ACHN (cell line): ENCODE measurements around the gene ZEB2.

Source experiments
- DNase-seq: peaks from one replicate; pipeline ENCODE4 v3.0.0-alpha.2; 2015
- in situ Hi-C: cut with HindIII; loops from 2 replicates; pipeline ENCODE4 v1.10.0; 2017; ENCODE audit warnings: low sequenced_read_pairs, low pct_ligation_motif_present, low pct_unique_long_range_greater_than_20kb

ZEB2 gene

DNA sequence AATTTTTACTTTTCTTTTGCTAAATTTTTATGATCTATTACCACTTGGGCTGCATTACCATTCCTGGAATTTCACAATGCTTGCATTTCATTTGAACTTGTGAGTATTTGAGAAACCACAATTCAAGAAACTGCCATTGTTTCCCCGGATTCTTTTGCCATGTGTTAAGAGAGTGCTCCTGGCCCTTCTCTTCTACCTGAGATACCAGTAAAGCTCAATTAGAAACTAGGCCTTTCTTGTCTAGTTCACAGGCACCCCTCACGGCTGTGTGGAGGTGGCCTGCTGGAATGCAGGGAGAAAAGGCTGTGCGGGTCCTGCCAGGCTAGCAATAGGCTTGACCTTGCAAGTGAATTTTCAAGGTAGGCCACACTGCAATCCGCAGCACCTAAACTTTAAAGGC lies 40.8 kb downstream of the ZEB2 start:
- in situ Hi-C loops: no loop called here
- DNase-seq: no peak

DNA sequence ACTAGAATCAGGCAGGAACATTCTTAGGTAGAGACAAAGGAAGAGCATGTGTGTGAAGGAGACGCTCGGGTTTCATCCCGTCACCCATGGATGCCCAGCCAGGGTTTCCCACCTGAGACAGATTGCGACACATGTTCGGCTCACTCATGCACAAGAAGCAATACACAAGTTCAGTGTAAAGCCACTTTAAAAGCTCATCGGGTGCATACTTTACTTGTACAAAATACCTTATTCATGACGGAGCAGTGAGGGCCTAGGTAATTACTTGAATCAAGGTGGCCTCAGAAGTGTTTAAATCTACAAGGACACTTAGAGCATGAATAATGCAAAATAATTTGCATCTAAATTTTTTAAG lies 42.0 kb downstream of the ZEB2 start:
- in situ Hi-C loops: no loop called here
- no peak for DNase-seq

DNA sequence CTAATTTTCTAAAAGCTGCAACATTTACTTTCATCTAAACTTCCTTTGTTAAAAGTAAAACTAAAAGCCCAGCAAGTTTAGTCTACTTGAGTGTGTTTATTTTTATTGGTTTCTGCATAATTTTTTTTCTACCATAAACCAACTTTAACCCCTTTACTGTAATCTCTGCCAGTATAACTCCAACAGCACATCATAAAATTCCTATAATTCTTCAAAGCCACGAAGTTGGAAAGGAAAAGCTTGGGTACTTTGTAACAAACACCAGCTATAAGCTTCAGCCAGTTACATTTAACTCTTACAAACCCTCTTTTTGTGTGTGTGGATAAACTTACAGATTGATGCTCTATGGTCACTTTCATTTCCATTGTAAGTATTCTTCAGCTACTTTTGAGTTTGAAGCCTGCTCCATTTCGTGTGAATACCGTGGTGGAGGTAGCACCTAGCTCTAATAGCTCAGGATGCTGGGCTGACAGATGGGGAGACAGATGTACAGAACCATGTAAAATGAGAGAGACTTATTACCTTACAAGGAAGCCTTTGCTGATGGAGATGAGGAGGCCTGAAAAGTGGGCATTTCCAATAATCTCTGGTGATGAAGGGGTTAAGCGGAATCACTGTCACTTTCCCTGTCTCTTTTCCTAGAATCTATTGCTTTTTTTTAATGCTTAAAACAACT lies 42.5 kb downstream of the ZEB2 start:
- DNase-seq: no peak
- in situ Hi-C loops: no loop called here

DNA sequence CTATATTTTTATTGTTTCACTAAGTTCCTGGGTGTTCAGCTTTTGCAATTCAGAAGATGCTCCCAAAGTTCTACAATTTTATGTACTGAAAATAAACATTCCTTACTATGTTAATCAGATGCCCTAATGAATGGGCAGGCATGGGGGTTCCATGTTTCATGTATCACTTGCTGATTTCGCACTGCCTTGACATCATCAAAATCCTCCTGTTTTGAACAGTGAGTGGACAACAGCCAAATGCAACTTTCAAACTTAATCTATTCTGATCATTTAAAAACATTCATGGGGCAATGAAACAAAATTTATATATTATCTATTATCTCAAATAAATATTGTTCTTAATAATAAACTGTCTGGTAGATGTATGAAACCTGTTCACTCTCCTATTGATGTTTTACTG lies 43.2 kb downstream of the ZEB2 start:
- DNase-seq: no peak
- in situ Hi-C loops: no loop called here

DNA sequence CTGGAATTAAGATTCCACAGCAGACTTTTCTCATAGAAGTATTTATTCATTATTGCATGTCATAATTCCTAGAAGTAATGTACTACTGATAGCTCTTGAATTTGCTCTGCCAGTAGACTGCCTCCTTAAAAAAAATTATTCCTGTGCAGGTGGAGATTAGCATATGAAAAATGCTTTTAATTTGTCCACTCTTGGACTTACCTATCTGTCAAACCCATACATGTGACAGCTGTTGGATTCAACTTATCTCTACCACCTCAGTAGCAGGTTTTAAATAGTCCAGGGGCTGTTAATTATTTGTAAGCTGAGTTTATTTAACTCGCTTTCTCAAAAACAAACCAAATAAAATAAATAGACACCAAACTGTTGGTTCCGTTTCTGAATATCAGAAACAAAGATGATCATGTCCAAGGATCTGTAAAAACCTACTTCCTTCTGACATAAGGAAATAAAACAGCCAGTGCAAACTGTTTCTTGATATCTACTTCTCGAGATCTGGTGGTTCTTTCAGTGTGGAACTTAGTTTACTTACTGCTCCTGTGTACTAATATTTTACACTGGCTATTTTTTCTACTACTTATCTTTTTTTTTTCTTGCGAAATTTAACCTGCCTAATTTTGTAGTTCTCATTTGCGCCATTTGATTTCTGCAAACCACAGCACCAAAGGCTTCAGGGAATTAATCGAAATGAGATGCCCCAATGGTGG lies 44.2 kb downstream of the ZEB2 start:
- in situ Hi-C loops: no loop called here
- no peak for DNase-seq

DNA sequence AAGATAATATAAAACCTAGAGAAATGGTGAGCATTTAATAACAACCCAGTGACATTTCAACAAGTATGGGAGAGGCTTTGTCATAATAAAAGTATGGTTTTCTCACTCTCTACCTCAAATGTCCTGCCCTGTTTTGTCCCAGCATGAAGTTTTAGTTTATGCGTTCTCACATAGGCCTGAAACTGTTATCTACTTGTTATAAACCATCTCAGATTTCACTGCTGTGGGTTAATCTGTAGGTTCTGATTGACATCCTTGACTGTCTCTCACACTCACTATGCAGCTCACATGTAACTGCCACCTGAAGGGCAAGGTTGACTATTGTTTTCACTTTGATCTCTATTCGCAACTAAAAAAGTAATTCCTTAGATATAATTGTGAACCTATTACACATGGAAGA lies 44.9 kb downstream of the ZEB2 start:
- in situ Hi-C loops: no loop called here
- no peak for DNase-seq

DNA sequence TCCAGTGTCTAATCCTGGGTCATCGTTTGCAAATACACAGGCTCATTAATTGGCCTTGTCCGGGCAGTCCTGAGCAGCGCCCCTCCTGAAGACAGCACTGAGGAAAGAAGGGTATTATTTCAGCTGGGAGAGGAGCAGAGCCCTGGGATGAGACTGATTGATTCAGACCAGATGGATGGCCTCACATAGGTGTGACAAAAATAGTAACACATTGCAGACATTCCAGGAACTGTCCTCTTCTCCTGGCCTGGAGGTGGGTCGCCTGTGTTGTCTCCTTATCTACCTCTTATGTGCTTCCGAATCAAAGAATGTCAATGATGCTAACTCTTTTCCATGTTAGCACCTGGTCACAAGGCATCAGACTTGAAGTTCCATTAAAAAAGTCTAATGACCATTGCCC lies 45.9 kb downstream of the ZEB2 start:
- DNase-seq: no peak
- in situ Hi-C loops: no loop called here

DNA sequence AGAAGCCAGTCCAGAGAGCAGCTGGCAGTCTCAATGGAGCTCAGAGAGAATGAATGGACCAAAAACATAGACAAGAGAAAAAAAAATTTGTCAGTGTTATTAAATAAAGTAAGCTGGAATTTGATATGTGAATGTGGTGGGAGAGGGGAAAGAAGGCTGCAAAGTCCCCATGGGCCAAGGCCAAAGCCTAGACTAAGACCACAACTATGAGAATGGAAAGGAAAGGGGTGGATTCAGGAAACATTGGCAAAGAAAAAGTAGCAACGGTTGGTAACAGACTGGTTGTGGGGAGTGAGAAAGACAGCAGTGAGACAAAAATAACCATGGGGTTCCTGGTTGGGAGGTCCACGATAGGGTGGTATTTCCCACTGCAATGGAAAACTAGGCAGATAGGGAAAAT lies 47.0 kb downstream of the ZEB2 start:
- in situ Hi-C loops: no loop called here
- DNase-seq: no peak

DNA sequence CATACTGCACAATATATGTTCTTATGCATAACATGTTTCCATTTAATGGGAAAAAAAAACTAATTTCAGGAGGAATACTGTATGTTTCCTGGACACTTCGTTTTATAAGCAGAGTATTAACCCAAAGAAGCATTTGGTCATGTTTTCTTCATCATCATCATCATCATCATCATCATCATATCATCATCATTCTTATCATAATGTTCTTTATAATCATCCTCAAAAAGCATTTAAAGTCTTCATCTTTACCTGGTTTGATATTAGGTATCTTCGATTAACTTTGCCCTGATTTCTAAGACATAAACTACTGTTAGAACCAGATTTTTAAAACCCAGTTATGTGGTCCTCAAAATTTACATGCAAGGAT lies 47.9 kb downstream of the ZEB2 start:
- in situ Hi-C loops: no loop called here
- DNase-seq: no peak

DNA sequence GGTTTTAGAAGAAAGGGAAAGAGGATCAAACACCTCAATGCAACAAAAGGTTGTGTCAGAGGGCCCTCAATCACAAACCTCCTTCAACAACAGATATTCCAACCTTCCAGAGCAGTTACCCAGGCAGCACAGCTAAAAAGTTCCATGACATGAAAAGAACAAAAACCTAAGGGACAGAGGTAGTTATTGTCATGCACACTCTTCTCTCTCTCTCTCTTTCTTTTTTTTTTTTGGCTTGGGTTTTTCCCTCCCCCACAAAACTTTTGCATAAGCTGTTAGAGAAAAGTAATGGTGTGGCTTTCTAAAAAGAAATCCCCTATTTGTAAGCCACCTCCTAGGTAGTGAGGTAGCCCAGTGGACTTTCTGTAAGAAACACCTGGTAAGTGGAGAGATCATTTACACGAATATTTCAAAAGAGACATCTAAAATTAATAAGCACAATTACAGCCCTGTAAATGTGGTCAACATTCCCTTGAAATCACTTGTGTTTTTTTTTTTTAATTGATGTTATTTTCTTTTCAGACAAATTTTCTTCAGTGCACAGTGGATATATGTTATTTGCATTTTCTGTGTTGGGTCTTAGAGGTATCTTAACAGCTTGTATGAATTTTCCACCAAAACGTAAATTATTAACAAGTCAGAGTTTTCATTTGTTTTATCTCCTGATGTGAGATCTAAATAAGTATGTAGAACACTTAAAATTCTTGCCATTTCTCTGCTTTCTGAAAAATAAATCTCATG lies 48.4 kb downstream of the ZEB2 start:
- no peak for DNase-seq
- in situ Hi-C loops: no loop called here

DNA sequence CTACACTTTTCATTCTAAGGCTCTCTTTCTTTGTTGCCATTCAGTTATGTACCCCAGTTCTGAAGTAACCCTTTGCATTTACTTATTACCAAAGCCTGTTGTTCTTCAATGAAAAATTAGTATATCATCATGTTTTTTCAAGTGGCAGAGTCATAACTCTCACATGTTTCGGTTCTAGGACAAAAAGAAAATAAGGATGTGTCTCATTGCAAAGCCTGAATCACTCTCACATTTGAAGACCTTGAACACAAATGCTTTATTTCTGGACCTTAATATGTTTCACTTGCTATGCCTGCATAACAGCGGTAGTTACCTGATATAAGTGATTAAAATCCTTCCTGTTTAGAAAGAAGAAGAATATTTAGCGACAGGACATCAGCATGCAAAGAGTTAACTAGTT lies 49.1 kb downstream of the ZEB2 start:
- in situ Hi-C loops: no loop called here
- no peak for DNase-seq

DNA sequence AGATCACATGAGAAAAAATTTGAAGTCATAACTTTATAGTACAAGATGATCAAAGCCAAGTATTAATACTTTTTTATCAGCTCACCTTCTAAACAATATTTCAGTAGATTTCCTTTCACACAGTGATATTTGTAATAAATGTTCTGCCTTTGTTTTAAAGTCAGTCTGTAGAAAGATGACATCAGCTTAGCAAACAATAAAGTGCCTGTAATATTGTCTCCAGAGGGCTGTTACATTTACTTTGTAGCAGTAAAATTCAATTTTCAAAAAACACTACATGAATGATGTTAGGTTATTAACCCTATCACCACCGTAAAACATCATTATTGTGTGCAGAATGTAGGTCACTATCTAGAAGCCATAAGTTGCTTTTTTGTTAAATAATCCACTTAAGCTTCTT lies 49.6 kb downstream of the ZEB2 start:
- in situ Hi-C loops: no loop called here
- no peak for DNase-seq

DNA sequence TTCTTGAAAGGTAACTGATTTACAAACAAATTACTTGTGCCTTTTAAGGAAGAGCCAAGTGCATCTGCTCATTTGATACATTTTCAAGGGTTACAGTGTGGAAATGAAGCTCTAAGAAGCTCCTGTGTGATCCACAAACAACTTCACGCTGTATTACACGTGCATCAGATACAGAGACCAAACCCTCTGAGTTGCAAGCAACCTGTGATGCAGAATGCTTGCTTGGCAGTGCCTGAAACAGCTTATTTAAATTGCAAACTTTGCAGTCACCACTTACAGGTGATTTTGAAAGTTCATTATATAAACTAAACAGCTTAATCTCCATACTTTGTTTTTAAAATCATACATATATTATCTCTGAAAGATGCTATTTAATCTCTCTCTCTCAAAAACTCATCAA lies 50.1 kb downstream of the ZEB2 start:
- in situ Hi-C loops: no loop called here
- no peak for DNase-seq

DNA sequence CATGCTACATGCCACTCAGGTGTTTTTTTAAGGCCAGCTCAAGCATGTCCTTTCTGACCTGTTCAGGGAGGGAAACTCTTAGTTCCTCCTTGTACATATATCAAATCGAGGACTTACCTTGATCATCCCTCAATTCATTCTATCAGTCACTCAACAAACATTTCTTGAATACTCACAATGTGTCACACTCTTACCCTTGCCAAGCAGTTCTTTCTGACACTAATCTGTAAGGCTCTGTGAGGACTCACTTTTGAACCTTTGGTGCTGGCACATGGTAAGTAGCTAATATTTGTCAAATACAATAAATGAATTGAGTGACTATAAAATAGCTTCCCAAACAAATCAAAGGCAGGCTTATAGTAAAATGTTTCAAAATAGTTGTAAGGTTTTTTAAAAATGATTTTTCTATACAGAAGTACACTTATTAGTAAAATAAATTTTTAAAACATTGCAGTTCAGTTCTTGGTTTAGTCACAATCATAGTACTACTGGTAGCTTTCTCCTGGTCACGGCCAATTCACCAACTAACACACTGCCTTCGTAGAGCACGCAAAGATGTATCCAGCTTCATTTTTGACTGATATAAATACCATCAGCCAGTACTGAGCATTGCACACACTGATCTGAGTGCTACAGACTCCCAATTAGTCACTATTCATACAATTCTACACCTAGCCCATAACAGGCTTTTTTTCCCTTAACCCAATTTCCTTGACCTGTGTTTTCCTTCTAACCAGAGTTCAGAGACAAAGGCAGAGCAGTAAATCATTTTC lies 50.9 kb downstream of the ZEB2 start:
- no peak for DNase-seq
- in situ Hi-C loops: no loop called here

DNA sequence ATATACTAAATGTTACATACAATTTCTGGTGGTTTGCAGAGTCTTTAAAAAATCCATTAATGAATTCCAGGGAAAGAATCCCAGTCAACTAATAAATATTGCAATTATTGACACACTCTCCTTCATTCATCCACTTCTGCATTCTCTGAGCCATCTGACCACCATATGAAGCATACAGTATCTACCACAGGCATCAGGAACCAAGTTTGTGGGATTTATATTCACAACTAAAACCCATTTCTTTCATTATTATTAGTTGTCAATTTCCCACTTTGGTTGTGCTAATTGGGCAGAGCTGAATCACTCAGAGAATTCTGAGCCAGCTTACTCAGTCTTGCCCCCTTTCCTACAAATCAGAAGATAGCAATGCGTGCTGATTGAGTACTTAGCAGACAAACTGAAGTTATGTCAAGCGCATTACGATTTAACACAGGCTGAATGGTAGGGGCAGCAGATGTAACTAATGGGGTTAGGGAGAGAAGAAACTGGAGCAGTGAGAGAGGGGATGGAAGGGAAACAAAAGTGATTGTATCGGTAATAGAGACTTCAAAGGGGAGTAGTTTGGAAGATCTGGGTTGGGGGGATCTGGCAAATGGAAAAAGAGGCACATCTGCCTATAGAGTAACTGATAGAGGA lies 52.3 kb downstream of the ZEB2 start:
- in situ Hi-C loops: no loop called here
- DNase-seq: no peak

DNA sequence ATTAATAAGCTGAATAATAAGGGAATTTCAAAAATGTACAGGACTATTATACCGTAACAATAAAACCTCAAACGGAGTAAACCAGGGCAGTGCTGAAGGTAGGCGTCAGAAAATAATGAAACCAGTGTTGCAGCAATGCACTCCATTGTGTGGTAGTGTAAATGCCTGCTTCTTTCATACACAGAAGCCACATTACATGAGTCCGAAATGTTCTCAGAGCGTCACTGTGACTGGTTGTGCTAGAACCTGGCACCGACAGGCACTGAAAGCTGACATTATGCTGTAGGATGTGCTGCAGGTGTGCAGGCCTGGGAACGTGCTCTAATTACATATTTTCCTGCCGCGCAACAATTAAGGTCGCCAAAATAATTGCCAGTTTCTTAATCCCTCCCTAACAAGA lies 53.3 kb downstream of the ZEB2 start:
- DNase-seq: no peak
- in situ Hi-C loops: no loop called here

DNA sequence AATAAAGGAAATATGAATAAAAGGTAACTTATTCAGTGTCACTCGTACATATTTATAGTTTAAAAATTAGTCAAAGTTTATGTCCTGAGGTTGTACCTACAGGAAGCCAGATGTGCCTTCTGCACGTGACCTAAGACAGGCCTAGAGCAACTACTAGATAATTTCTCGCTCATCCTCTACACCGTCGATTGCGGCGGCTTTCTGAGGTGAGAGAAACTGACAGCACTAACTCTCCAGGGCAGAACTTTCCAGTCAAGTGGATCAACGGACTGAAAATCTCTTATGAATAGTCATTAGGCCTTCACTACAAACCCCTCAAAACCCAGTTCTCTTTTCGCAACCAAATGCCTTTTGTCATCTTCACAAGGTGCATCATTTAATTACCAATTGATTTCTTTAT lies 54.2 kb downstream of the ZEB2 start:
- in situ Hi-C loops: no loop called here
- no peak for DNase-seq

DNA sequence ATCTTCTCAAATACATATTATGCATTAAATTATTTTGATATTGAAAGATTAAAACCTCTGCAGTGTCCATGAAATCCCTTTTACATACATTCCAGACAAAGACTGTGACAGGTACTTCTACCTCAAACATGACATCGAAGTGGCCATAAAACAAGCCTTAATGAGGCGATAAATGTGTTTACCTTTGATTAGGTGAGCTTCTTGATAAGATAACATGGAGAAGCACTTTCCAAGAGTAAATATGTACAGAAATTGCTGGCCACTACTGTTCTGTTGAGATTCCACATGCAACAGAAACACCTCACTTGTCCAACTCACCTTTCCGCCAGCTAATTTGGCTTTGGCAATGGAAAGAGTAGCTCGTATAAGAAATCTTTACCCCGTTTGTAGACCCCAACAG lies 55.2 kb downstream of the ZEB2 start:
- DNase-seq: no peak
- in situ Hi-C loops: no loop called here

DNA sequence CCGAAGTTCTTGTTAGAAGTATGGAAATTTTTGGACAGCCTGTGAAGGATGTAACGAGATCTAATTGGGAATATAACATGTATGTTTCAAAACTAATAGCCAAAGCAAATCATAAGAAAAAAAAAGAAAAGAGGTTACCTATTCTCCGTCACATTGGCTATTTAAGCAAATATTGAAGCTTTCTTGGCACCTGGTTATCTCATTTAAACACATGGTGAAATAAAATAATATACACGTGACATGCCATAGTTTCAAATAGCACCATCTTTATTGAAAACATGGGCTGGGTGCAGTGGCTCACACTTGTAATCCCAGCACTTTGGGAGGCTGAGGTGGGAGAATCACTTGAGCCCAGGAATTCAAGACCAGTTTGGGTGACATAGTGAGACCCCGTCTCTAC lies 56.7 kb downstream of the ZEB2 start:
- in situ Hi-C loops: no loop called here

More for the DNA sequence above, 56.7 kb downstream of the ZEB2 start:
- DNase-seq: no peak
